Small intestine (tissue), 4 donors: ENCODE results near the gene SCOC. TPM values are rescaled to one million over a fixed set of nuclear protein-coding genes. Genes with fewer than 3 reads are reported as not detected.

Experiments used
- polyA plus RNA-seq, 4 donors: library from polyadenylated mRNA; stranded (reverse) in 3 of 4; unstranded in 1 of 4; fragments of 200-250 nt in 3 of 4; fragments of 120-200 nt in 1 of 4; gene quantifications; one replicate each; pipeline versions ENCODE4 v1.2.1 to v1.2.3, GENCODE V29; 2013
- donor health status: healthy with polysubstance abuse.
- donor health status: Bipolar disorder and iron deficiency.
- donor health status: healthy.

Gene SCOC
- polyA plus RNA-seq, 4 donors: 55.9 to 81.9 (median 67.8) TPM

Other genes starting within 250 kb of the SCOC start
- gene MAML3, start 219.5 kb upstream of the SCOC start, polyA plus RNA-seq: 10 to 100 TPM in 1 of 4 donors, 1 to 10 TPM in 3; 1.4 to 10.3 (median 3.4) TPM
- gene CLGN, start 54.0 kb downstream of the SCOC start, polyA plus RNA-seq: under 1 TPM in 2 of 4 donors, not detected in 2; 0.38 to 0.88 TPM
- not detected for gene MGAT4D, start 124.6 kb downstream of the SCOC start, polyA plus RNA-seq
- 10 to 100 TPM in 1 of 4 donors, 1 to 10 TPM in 3; 5.6 to 36.3 (median 7.6) TPM for gene ELMOD2, start 150.5 kb downstream of the SCOC start, polyA plus RNA-seq
- gene UCP1, start 195.3 kb downstream of the SCOC start, polyA plus RNA-seq: under 1 TPM in 1 of 4 donors, not detected in 3; 0.04 TPM